Sigmoid colon (tissue), 4 donors: ENCODE results near the gene PIK3CD.

Experiments
- EP300 ChIP-seq, 4 donors: sonication (generic); formaldehyde crosslinking; IDR thresholded peaks; one replicate each; pipeline ENCODE4 v1.6.1; 2017; ENCODE audit warnings: antibody characterized with exemption in 4 of 4
- POLR2A ChIP-seq, 2 donors: fragments of 450-650 bp; IDR thresholded peaks; one replicate each; pipeline ENCODE4 v1.6.1; 2016; ENCODE audit warnings: antibody characterized with exemption in 2 of 2, mild to moderate bottlenecking in 2 of 2, moderate library complexity in 2 of 2
- POLR2AphosphoS5 ChIP-seq, 4 donors: sonication (generic); formaldehyde crosslinking; IDR thresholded peaks; one replicate each; pipeline ENCODE4 v1.6.1; 2017; ENCODE audit warnings: antibody characterized with exemption in 4 of 4
- TF ChIP-seq, protein P1 (sequence below), 4 experiments: fragments of 450-650 bp in 3 of 4; fragments of 200-600 bp in 1 of 4; IDR thresholded peaks; one replicate each; pipeline ENCODE4 v1.5.1; 2016 to 2019; ENCODE audit warnings: antibody characterized with exemption in 4 of 4, mild to moderate bottlenecking in 3 of 4, moderate library complexity in 2 of 4

DNA sequence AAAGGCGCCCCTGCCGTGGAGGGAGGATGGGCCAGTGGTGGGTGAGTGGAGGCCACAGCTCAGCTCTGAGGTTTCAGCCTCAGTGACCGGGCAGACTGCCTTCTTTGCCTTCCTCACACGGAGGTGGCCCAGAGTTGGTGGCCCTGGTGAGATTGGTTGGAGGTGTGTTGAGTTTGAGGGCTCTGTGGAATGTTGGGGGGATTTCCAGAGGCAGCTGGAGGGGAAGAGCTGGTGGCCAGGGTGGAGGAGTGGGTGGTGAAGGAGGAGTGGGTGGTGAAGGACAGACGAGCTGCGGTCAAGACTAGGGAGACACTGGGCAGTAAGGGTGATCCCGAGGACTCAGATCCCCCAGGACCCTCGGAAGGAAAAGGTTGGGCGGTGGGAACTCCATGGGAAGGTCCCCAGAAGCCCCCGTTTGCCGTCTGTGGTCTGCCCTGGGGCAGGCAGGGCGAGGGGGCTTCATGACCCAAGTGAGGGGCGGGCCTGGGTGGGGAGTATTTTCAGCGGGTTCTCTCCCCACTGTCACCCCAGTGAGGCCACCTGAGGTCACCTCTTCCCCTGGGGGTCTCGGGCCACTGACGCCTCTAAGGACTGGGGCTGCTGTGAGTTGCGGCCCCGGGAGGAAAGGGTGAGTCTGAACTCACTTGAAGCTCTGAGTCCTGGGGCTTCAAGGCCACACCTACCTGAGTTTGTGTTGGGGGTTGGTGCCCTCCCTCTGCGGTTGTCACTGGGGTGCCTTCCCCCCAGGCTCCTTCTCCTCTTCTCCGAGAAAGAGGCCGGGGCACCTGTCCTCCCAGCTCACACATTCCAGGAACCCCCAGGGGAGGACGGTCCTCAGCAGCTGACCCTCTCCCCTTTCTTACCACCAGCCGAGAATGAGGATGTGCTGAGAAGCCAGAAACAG is 22.7 kb upstream of the PIK3CD start:
- TF ChIP-seq EP300 (IDR thresholded peaks at IDR 0.05) = no peak
- no peak for TF ChIP-seq POLR2AphosphoS5 (IDR thresholded peaks at IDR 0.05)
- TF ChIP-seq POLR2A (IDR thresholded peaks at IDR 0.05) = no peak
- TF ChIP-seq, protein P1, sequence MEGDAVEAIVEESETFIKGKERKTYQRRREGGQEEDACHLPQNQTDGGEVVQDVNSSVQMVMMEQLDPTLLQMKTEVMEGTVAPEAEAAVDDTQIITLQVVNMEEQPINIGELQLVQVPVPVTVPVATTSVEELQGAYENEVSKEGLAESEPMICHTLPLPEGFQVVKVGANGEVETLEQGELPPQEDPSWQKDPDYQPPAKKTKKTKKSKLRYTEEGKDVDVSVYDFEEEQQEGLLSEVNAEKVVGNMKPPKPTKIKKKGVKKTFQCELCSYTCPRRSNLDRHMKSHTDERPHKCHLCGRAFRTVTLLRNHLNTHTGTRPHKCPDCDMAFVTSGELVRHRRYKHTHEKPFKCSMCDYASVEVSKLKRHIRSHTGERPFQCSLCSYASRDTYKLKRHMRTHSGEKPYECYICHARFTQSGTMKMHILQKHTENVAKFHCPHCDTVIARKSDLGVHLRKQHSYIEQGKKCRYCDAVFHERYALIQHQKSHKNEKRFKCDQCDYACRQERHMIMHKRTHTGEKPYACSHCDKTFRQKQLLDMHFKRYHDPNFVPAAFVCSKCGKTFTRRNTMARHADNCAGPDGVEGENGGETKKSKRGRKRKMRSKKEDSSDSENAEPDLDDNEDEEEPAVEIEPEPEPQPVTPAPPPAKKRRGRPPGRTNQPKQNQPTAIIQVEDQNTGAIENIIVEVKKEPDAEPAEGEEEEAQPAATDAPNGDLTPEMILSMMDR (IDR thresholded peaks at IDR 0.05) = no peak
